Measurements from ENCODE around the gene TRMT61A. TPM values are rescaled to one million over a fixed set of nuclear protein-coding genes. Genes with fewer than 3 reads are reported as not detected.
"Not testable (repeated sequence)": the region's sequence is repeated elsewhere in the genome, so short reads cannot be mapped to it uniquely, and the experiment has no call there.

Gene TRMT61A
- total RNA-seq, 1 donor from 2014 or later: 13.7 TPM

DNA sequence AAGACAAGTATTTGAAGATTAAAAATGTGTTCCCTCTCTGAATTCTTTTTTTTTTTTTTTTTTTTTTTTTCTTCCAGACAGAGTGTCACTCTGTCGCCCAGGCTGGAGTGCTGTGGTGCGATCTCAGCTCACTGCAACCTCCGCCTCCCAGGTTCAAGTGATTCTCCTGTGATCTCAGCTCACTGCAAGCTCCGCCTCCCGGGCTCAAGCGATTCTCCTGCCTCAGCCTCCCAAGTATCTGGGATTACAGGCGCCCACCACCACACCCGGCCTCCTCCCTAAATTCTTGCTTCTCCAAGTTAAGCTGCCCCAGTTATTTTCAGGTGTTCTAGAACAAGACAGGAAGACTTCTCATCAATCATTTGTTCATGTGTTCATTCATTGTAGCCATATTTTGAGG, 16.8 kb upstream of the TRMT61A start:
- intact Hi-C loops (cut with micrococcal nuclease); H3K9me3 Mint-ChIP-seq; H3K27ac Mint-ChIP-seq; H3K4me3 Mint-ChIP-seq (ENCODE audit: low read depth); DNase-seq (ENCODE audit: low spot score); H3K27me3 Mint-ChIP-seq (ENCODE audit: low read depth); H3K4me1 Mint-ChIP-seq (ENCODE audit: low read depth): not testable (repeated sequence)
- H3K36me3 Mint-ChIP-seq (ENCODE audit: low read depth): peaks cover 19% of the 10 kb centered on the region

DNA sequence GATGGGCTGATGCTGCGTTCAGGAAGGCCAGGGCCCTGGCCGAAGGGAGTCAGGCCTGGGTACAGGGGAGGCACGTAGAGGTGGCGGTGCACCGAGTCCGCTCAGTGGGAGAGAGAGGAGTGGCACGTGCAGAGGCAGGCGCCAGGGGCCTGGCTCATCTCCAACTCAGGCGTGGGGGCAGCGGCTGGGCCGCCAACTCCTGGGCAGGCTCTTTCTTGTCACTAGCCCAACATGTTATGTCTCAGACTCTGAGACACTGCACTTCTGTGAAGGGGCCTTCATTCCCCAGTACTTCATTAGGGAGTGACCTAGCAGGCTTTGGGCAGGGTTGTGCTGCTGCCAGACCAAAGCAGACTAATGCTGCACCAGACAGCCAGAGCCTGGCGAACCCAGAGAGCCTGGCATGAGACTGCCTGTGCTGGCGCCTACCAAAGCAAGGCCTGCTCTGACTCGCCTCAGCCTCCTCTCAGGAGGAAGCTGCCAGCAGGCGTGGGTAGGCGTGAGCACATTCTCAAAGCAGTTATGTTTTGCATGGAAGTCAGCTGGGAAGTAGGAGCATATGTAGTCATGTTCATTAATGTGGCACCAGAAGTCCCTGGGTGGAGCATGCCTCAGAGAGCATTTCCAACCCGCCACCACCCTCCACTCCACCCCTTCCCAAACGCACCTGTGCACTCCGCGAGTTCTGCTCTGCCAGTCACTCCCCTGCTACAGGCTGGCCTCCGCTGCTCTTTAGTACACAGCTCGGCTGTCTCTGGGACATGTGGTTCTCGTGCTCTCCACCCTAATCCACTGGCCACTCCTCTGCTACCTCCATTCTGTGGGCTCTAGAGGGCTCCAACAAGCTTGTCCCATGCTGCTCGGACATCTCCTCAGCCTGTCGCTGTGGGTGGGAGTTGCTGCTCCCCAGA, 16.0 kb upstream of the TRMT61A start:
- Mint-ChIP-seq H3K27ac (no peak overlapping the region), H3K36me3 (ENCODE audit: low read depth) (peaks cover 15% of the 10 kb centered on the region), H3K4me1 (ENCODE audit: low read depth) (no peaks in the 10 kb centered on the region), H3K27me3 (ENCODE audit: low read depth) (no peaks in the 10 kb centered on the region), H3K9me3 (no peaks in the 10 kb centered on the region), H3K4me3 (ENCODE audit: low read depth) (no peak overlapping the region)
- intact Hi-C loops (cut with micrococcal nuclease): no loop called here
- no peak for DNase-seq (ENCODE audit: low spot score)

DNA sequence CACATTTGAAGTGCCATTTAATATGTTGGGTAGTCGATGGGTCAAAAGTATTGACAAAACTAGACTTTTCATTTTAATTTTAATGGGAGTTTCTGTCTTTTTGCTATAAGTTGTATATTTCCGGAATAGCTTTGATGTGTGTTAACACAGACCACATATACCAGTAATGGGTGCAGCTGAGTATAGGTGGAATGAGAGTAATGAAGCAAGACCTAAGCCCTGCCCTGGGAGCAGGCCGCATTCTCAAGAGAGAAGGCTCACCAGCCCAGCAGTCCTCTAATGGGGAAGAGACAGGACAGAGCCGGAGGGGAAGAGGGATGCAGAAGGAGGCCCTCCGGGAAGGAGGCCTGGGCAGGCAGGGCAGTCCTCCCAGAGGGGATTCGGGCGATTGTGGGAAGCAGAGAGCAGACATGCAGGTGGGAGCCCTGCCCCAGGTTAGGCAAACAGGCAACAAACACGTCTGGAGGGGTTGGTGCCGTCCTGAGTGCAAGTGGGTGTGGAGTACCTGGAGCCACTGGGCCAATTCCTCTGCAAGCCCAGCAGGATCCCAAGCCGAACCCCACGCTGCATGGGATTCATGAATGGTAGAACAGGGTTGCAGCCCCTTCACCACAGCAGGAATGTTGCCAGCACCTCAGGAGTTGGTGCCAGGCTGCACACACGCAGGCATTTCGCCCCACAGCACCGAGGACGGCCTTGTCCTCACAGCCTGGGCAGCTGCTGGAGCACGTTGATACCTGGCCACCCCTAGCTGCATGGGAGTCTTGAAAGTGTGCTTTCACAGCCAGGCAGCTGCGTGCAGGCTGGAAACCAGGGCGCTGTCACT, 14.2 kb upstream of the TRMT61A start:
- H3K4me1 Mint-ChIP-seq (ENCODE audit: low read depth): peaks cover 4% of the 10 kb centered on the region
- H3K36me3 Mint-ChIP-seq (ENCODE audit: low read depth): peaks cover 7% of the 10 kb centered on the region
- no peak for DNase-seq (ENCODE audit: low spot score)

DNA sequence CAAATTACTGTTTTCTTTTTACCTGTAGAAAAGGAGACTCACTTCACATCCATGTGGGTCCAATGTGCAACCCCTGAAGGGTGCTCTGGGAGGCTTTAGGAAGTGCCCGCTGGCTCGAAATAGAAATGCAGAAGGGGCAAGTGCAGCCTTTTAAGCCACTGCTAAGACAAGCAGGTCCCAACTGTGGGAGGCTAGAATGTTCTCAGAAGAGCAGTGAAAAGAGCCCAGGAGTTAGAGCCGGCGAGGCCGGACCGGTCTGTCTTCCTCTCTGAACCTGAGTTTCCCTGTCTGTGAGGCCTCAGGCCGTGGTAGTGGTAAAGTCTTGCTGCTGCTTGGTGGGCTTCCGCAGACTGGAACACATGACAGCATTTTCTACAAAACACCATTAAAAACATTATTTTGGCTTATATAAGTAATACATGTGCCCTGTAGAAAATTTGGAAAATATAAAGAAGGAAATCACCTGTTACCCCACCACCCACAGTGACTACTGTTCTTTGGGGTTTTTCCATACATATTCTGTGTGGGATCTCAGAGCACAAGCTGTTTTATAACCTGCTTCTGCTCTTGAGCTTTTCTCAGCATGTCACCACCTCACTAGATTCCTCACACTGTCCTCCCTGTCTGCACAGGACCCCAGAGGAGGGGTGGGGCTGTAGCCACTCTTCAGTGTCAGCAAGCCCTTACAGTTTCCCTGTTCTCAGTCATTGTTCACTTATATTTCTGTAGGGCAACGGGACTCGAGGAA, 12.4 kb upstream of the TRMT61A start:
- peaks cover 4% of the 10 kb centered on the region for H3K36me3 Mint-ChIP-seq (ENCODE audit: low read depth)
- intact Hi-C loops (cut with micrococcal nuclease): no loop called here

More for the DNA sequence above, 14.2 kb upstream of the TRMT61A start:
- no peak overlapping the region for H3K4me3 Mint-ChIP-seq (ENCODE audit: low read depth)
- H3K9me3 Mint-ChIP-seq: no peaks in the 10 kb centered on the region
- intact Hi-C loops (cut with micrococcal nuclease): no loop called here
- H3K27ac Mint-ChIP-seq: no peak overlapping the region
- H3K27me3 Mint-ChIP-seq (ENCODE audit: low read depth): peaks cover 2% of the 10 kb centered on the region

DNA sequence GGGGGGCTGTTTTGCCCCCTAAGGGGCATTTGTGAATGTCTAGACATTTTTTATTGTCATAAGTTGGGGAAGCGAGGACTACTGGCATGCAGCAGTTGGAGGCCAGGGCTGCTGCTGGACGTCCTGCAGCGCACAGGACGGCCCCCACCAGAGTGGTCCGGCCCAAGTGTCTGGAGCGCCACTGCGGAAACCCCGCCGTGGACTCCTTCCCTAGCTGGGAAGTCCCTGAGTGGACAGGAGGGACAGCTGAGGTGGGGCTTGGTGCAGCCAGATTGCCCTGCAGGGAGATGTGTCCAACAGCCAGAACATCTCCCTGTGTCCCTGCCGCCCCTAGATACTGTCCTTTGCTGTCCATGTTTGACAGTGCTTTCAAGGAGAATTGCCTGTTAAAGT, 11.8 kb upstream of the TRMT61A start:
- Mint-ChIP-seq H3K27me3 (ENCODE audit: low read depth) (peaks cover 2% of the 10 kb centered on the region), H3K4me1 (ENCODE audit: low read depth) (peaks cover 4% of the 10 kb centered on the region), H3K9me3 (no peaks in the 10 kb centered on the region), H3K27ac (no peak overlapping the region), H3K4me3 (ENCODE audit: low read depth) (no peak overlapping the region), H3K36me3 (ENCODE audit: low read depth) (peaks cover 4% of the 10 kb centered on the region)
- DNase-seq (ENCODE audit: low spot score): no peak
- intact Hi-C loops (cut with micrococcal nuclease): no loop called here

More for the DNA sequence above, 12.4 kb upstream of the TRMT61A start:
- Mint-ChIP-seq H3K27me3 (ENCODE audit: low read depth) (peaks cover 2% of the 10 kb centered on the region), H3K27ac (no peak overlapping the region), H3K4me3 (ENCODE audit: low read depth) (no peak overlapping the region), H3K9me3 (no peaks in the 10 kb centered on the region), H3K4me1 (ENCODE audit: low read depth) (peaks cover 4% of the 10 kb centered on the region)
- DNase-seq (ENCODE audit: low spot score): no peak

DNA sequence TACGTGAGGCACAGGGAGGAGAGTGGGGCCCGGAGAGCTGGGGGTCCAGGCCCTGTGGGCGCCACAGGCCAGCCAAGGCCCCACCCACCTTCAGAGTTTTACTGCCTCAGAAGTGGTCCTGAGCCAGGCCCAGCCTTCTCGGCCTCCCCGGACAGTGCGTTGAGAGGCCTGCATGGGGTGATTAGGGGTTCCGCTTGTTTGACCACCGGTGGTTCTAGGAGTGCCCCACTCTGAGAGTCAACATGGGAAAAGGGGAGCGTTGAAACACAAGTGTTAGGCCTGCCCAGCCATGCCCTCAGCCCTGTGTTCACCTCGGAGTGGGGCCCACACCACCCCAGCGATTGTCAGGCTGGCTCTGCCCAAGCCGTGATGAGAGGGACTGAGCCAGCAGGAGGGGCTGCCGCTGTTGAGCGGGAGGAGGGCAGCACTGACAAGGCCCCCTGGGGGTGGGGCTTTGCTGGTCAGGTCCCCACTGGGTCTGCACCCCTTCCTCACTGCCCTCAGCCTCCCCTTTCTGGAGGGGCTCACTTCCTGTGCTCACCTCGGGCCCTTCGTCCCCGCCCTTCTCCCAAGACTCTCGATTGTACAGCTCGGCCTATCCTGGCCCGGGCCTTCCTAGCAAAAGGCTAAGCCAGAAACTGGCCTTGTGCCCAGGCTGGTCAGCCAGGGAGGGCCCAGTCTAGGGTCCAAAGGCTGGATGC, 11.1 kb upstream of the TRMT61A start:
- Mint-ChIP-seq H3K4me3 (ENCODE audit: low read depth) (no peak overlapping the region), H3K9me3 (no peaks in the 10 kb centered on the region)
- intact Hi-C loops (cut with micrococcal nuclease): loop anchor here (1.0 kb wide), 1 partner anchor 28 kb away; no protein-coding TSS in a partner anchor

DNA sequence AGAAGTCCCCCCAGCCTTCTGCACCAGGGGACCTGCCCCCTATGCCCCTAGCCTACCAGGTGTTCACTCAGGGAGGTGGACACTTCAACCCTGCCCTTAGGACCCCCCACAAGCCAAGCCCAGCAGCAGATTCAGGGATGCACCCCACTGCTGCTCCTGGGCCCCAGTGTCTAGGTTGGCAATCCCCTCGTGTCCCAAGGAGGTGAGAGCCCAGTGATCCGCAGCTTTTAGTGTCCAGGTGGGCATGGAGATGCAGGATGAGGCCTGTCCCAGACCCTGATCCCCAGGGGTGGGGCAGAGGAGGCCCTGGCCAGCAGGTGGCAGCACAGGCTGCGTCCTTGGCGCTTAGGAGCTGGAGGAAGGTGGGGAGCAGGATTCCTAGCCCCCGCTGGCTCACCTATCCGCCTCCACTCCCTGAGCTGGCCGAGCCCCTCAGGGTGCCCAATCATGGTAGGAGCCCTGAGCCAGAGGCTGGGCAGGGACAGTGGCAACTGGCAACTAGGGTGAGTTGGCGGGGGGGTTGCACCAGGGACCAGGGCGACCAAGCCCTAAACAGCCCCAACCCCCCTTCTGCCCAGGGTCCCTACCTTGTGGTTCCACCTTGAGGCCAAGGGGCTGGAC, 10.5 kb upstream of the TRMT61A start:
- no peak overlapping the region for H3K4me3 Mint-ChIP-seq (ENCODE audit: low read depth)
- H3K4me1 Mint-ChIP-seq (ENCODE audit: low read depth): peaks cover 4% of the 10 kb centered on the region
- H3K27me3 Mint-ChIP-seq (ENCODE audit: low read depth): peaks cover 5% of the 10 kb centered on the region
- no peaks in the 10 kb centered on the region for H3K9me3 Mint-ChIP-seq
- DNase-seq (ENCODE audit: low spot score): no peak
- intact Hi-C loops (cut with micrococcal nuclease): loop anchor here (1.0 kb wide), 1 partner anchor 28 kb away; no protein-coding TSS in a partner anchor
- H3K27ac Mint-ChIP-seq: no peak overlapping the region
- H3K36me3 Mint-ChIP-seq (ENCODE audit: low read depth): no peaks in the 10 kb centered on the region

More for the DNA sequence above, 11.1 kb upstream of the TRMT61A start:
- peaks cover 4% of the 10 kb centered on the region for H3K4me1 Mint-ChIP-seq (ENCODE audit: low read depth)
- peaks cover 2% of the 10 kb centered on the region for H3K27me3 Mint-ChIP-seq (ENCODE audit: low read depth)
- no peaks in the 10 kb centered on the region for H3K36me3 Mint-ChIP-seq (ENCODE audit: low read depth)
- no peak for DNase-seq (ENCODE audit: low spot score)
- H3K27ac Mint-ChIP-seq: no peak overlapping the region

DNA sequence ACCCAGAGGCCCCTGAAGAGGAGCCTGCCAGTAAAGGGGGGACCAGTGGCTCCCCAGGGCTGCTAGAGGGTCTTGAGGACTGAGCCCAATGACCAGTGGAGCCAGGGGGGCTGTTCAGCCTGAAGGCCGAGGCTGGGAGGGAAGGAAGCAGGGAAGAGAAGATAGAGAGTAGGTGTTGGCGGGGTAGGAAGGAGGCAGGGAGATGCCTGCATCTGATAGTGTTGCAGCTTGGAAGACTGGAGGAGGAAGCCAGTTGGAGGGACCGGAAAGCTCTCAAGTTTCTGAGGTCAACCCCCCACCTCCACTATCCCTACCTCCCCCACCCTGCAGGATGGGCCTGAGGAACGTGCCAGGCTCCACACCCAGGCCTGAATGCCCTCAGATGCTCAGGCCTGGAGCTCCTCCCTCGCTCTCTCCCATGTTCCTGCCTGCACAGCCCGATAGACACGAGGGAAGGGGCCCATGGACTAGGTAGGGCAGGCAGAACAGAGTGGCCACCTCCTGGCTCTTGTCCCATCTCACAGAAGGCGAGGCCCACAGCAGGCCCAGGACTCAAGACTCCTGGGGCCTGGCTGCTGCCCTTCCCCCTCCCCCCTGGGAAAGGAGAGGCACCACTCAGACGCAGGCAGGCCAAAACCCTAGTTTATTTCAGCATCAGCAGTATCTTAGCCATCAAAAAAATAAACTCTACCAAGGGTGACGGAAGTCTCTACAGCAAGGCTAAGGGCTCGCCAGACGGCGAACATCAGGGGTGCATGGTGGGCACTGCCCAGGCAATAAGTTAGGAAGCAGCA, 9.8 kb upstream of the TRMT61A start:
- intact Hi-C loops (cut with micrococcal nuclease): no loop called here
- no peak for DNase-seq (ENCODE audit: low spot score)
- Mint-ChIP-seq H3K4me3 (ENCODE audit: low read depth) (peak overlapping the region; percentile 60), H3K4me1 (ENCODE audit: low read depth) (peaks cover 4% of the 10 kb centered on the region), H3K27ac (no peak overlapping the region), H3K9me3 (no peaks in the 10 kb centered on the region), H3K27me3 (ENCODE audit: low read depth) (peaks cover 11% of the 10 kb centered on the region), H3K36me3 (ENCODE audit: low read depth) (no peaks in the 10 kb centered on the region)

DNA sequence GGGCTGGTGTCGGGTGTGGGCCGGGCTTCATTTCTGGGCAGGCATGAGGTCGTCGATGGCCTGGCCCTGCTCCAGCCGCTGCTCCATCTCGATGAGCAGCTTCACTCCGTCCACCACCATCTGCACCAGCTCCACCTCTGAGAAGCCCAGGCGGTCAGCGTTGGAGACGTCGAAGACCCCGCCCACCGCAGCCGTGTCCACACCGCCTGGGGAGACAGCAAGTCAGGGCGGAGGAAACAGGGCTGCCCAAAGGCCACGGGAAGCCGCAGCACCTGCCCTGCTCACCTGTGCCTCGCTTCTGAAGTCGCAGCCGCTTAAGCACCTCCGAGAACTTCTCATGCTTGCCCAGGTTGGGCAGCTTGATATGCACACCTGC, 9.2 kb upstream of the TRMT61A start:
- no peaks in the 10 kb centered on the region for H3K36me3 Mint-ChIP-seq (ENCODE audit: low read depth)

DNA sequence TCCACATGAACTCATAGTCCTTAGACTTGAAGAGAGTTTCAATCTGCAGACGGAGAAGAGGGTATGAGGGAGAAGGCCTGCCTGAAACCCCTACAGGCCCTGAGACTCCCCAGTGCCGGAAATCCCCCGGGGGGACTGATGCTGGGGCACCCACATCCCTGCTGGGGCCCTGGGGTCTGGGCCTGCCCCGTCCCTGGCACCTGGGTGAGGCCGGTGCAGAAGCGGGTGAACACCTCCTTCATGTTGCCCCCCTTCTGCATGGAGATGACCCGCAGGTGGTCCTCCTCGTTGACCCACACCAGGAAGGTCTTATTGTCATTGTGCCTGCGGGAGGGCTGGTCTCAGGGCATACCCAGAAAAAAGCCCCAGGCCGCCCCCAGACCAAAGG, 8.7 kb upstream of the TRMT61A start:
- peak overlapping the region; percentile 7 for H3K4me3 Mint-ChIP-seq (ENCODE audit: low read depth)

More for the DNA sequence above, 9.2 kb upstream of the TRMT61A start:
- peaks cover 14% of the 10 kb centered on the region for H3K27me3 Mint-ChIP-seq (ENCODE audit: low read depth)
- intact Hi-C loops (cut with micrococcal nuclease): no loop called here
- H3K4me3 Mint-ChIP-seq (ENCODE audit: low read depth): peak overlapping the region; percentile 41
- no peak overlapping the region for H3K27ac Mint-ChIP-seq
- peaks cover 4% of the 10 kb centered on the region for H3K4me1 Mint-ChIP-seq (ENCODE audit: low read depth)
- DNase-seq (ENCODE audit: low spot score): no peak
- H3K9me3 Mint-ChIP-seq: no peaks in the 10 kb centered on the region

More for the DNA sequence above, 8.7 kb upstream of the TRMT61A start:
- Mint-ChIP-seq H3K36me3 (ENCODE audit: low read depth) (no peaks in the 10 kb centered on the region), H3K27me3 (ENCODE audit: low read depth) (peaks cover 18% of the 10 kb centered on the region), H3K9me3 (no peaks in the 10 kb centered on the region), H3K4me1 (ENCODE audit: low read depth) (peaks cover 4% of the 10 kb centered on the region), H3K27ac (no peak overlapping the region)
- no peak for DNase-seq (ENCODE audit: low spot score)
- intact Hi-C loops (cut with micrococcal nuclease): no loop called here
